Ovary (tissue), 9 donors: ENCODE results near the gene SLC27A2. TPM values are rescaled to one million over a fixed set of nuclear protein-coding genes. Genes with fewer than 3 reads are reported as not detected.

Experiments used
- DNase-seq, 5 donors: peaks; one replicate each; pipeline ENCODE4 v3.0.0-alpha.2; 2019 to 2020
- H3K27ac ChIP-seq, 2 donors: fragments of 200-600 bp; one replicate each; pipeline versions ENCODE4 v1.5.1 to v1.8.0; 2019 to 2022
- H3K27me3 ChIP-seq: fragments of 200-600 bp; one replicate; pipeline ENCODE4 v1.8.0; 2022
- H3K36me3 ChIP-seq: fragments of 200-600 bp; sonication (generic); one replicate; pipeline ENCODE4 v1.5.1; 2019
- H3K4me1 ChIP-seq: one replicate; pipeline ENCODE4 v1.8.1; 2013; ENCODE audit warnings: mild to moderate bottlenecking, moderate library complexity; ENCODE audit not compliant: insufficient read depth
- H3K4me3 ChIP-seq: fragments of 200-600 bp; sonication (generic); one replicate; pipeline ENCODE4 v1.5.1; 2017
- H3K9me3 ChIP-seq, 2 donors: fragments of 200-600 bp in 1 of 2; sonication (generic) in 1 of 2; one replicate each; pipeline versions ENCODE4 v1.5.1 to v1.8.1; 2013 to 2019; ENCODE audit warnings: mild to moderate bottlenecking in 1 of 2, moderate library complexity in 1 of 2
- CTCF ChIP-seq, 3 donors: fragments of 450-650 bp in 2 of 3; fragments of 200-600 bp in 1 of 3; IDR thresholded peaks; one replicate each; pipeline versions ENCODE4 v1.5.1 to v1.8.0; 2016 to 2022; ENCODE audit warnings: antibody characterized with exemption in 3 of 3, mild to moderate bottlenecking in 1 of 3
- EP300 ChIP-seq: sonication (generic); formaldehyde crosslinking; IDR thresholded peaks from one replicate; pipeline ENCODE4 v1.6.1; 2017; ENCODE audit warnings: antibody characterized with exemption
- POLR2A ChIP-seq: fragments of 450-650 bp; IDR thresholded peaks from one replicate; pipeline ENCODE4 v1.6.1; 2017; ENCODE audit warnings: antibody characterized with exemption, mild to moderate bottlenecking, moderate library complexity
- WGBS, 3 donors: extraction: QIAGEN DNeasy Blood & Tissue Kit in 1 of 3; methylation state at CpG; one replicate each; pipeline versions ENCODE4 v1.1.5 to v1.1.7; 2013 to 2017; 5-methylcytosine and 5-hydroxymethylcytosine counted together
- intact Hi-C, 4 donors: fragments of 100-400 bp; cut with DNase I; formaldehyde crosslinking; loops; one replicate each; pipeline versions ENCODE4 v1.11.0 to v1.15.1; 2022 to 2023
- polyA plus RNA-seq, 2 donors: library from polyadenylated mRNA; stranded (reverse); fragments of 200-250 nt in 1 of 2; fragments of 350-450 nt in 1 of 2; fragmentation: Illumina TruSeq in 1 of 2; extraction: RNeasy Lipid Tissue Mini Kit (QIAGEN cat#74804) in 1 of 2; gene quantifications; one replicate each; pipeline ENCODE4 v1.2.3, GENCODE V29; 2013 to 2014
- total RNA-seq, 7 donors: library from RNA; depleted of rRNA in 2 of 7; stranded (reverse); fragments of >200 nt in 2 of 7; fragmentation: NEBNext Ultra II Directional in 3 of 7; extraction: Animal tissue kit (Norgen Biotek cat#: 25700) in 3 of 7; gene quantifications; one replicate each; pipeline versions ENCODE4 v1.1.0 to v1.2.4, GENCODE V29; 2016 to 2023
- donor health status: DM: no; HTN: no; CAD: no; lungs with moderate emphysema.
- donor health status: DM: no; HTN: no; CAD: no.
- donor health status: Bipolar disorder and iron deficiency.
- donor health status: DM: yes; HTN: yes; CAD: no.
- donor health status: DM: no; HTN: no; CAD: no.
- donor health status: DM: yes; HTN: yes; CAD: no.

SLC27A2 gene
- total and polyA plus RNA-seq, 9 donors: 0.10 to 4.7 (median 0.47) TPM; not detected in 2

- no peaks in the 10 kb centered on the region for H3K4me1 ChIP-seq
- DNase-seq: no peak
- H3K4me3 ChIP-seq: no peak overlapping the region
- TF ChIP-seq EP300: no peak
- no peak for TF ChIP-seq CTCF (IDR thresholded peaks at IDR 0.05)
- no peak for TF ChIP-seq POLR2A
- no peaks in the 10 kb centered on the region for H3K9me3 ChIP-seq
- intact Hi-C loops: no loop called here
- H3K27me3 ChIP-seq: no peaks in the 10 kb centered on the region
- no peaks in the 10 kb centered on the region for H3K36me3 ChIP-seq
- no peak overlapping the region for H3K27ac ChIP-seq
- 79 to 85% (median 84%) methylated on average over 6 of the region's 6 CpGs for WGBS, 3 donors
These were observed 11.1 kb downstream of the SLC27A2 start for GRCh38 chr15:50192926-50193620.

DNA sequence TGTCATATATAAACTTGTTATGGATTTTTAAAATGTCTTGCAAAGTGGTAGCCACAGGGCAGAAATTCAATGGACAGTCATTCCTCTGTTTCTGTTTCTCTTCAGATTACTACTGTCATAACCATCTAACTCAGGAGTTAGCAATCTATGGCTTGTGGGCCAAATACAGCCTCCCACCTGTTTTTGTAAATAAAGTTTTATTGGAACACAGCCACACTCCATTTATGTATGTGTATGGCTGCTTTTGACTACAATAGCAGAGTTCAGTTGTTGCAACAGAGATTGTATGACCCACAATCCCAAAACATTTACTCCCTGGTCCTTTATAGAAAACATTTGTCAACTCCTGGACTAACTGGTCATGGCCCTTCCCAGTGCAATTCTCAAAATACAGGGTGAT is 20.0 kb downstream of the SLC27A2 start:
- Histone ChIP-seq H3K36me3 (no peaks in the 10 kb centered on the region), H3K4me1 (no peaks in the 10 kb centered on the region), H3K4me3 (no peak overlapping the region), H3K27me3 (no peaks in the 10 kb centered on the region), H3K9me3 (no peaks in the 10 kb centered on the region), H3K27ac (no peak overlapping the region)
- TF ChIP-seq CTCF (IDR thresholded peaks at IDR 0.05) (no peak), EP300 (no peak), POLR2A (no peak)
- DNase-seq: no peak
- intact Hi-C loops: no loop called here

GRCh38 chr15:50206020-50206419 is 24.0 kb downstream of the SLC27A2 start:
- Histone ChIP-seq H3K4me3 (no peak overlapping the region), H3K27ac (no peak overlapping the region), H3K4me1 (no peaks in the 10 kb centered on the region), H3K9me3 (no peaks in the 10 kb centered on the region), H3K36me3 (no peaks in the 10 kb centered on the region), H3K27me3 (no peaks in the 10 kb centered on the region)
- TF ChIP-seq EP300 (no peak), POLR2A (no peak), CTCF (IDR thresholded peaks at IDR 0.05) (no peak)
- intact Hi-C loops: no loop called here
- DNase-seq: no peak
- 82 to 84% (median 82%) methylated on average over 5 of the region's 5 CpGs for WGBS, 3 donors

GRCh38 chr15:50209809-50210208 is 27.8 kb downstream of the SLC27A2 start:
- WGBS, 3 donors: 85 to 89% (median 87%) methylated on average over 4 of the region's 4 CpGs
- no peak for DNase-seq
- Histone ChIP-seq H3K27ac (no peak overlapping the region), H3K4me3 (no peak overlapping the region), H3K4me1 (no peaks in the 10 kb centered on the region), H3K9me3 (no peaks in the 10 kb centered on the region), H3K36me3 (no peaks in the 10 kb centered on the region), H3K27me3 (no peaks in the 10 kb centered on the region)
- intact Hi-C loops: no loop called here
- TF ChIP-seq POLR2A (no peak), CTCF (IDR thresholded peaks at IDR 0.05) (no peak), EP300 (no peak)
